ENCODE data around the gene GOLGA7B. TPM values are rescaled to one million over a fixed set of nuclear protein-coding genes. Genes with fewer than 3 reads are reported as not detected.

The GOLGA7B gene
- total and polyA plus RNA-seq, 2 of the 4 experiments (the other 2 are of a cell fraction), result not detected

- Histone ChIP-seq H2AK5ac (ENCODE audit: low read depth, low read length) (no peak overlapping the region), H3K4me1 (ENCODE audit: control insufficient read depth, insufficient read depth, low read length) (no peaks in the 10 kb centered on the region), H4K20me1 (ENCODE audit: insufficient read depth, low read length) (no peaks in the 10 kb centered on the region), H3K9ac (ENCODE audit: low read depth, low read length) (no peak overlapping the region), H2BK120ac (ENCODE audit: low read depth, low read length) (no peak overlapping the region), H3K23ac (ENCODE audit: low read depth, low read length) (no peak overlapping the region), H3K4me3 (ENCODE audit: insufficient read depth, low read depth, low read length) (no peak overlapping the region), H3K9me1 (ENCODE audit: insufficient read depth, low read length) (no peaks in the 10 kb centered on the region), H3K56ac (ENCODE audit: extremely low read depth, insufficient read depth, low read length) (no peak overlapping the region), H4K91ac (ENCODE audit: insufficient read depth, low read depth, low read length) (no peak overlapping the region), H4K5ac (ENCODE audit: low read depth, low read length) (no peak overlapping the region), H3K4ac (ENCODE audit: low read depth, low read length) (no peak overlapping the region), H4K8ac (ENCODE audit: low read depth in 2 of 2, low read length in 2 of 2) (no peak overlapping the region), H2BK15ac (ENCODE audit: low read depth, low read length) (no peak overlapping the region), H3K14ac (replicated peaks; ENCODE audit: low read depth, low read length) (no peak overlapping the region), H3K27me3 (ENCODE audit: control insufficient read depth, insufficient read depth, low read length) (peaks cover 15% of the 10 kb centered on the region), H3K79me1 (ENCODE audit: low read depth in 1 of 2, low read length in 2 of 2) (no peaks in the 10 kb centered on the region), H2BK5ac (ENCODE audit: low read depth, low read length, poor library complexity, severe bottlenecking) (no peak overlapping the region), H3K36me3 (ENCODE audit: control insufficient read depth, insufficient read depth, low read length) (no peaks in the 10 kb centered on the region), H3K4me2 (ENCODE audit: low read depth, low read length) (no peak overlapping the region), H3K27ac (ENCODE audit: insufficient read depth, low read length) (no peak overlapping the region), H2AFZ (replicated peaks; ENCODE audit: low read length, poor library complexity) (no peak overlapping the region), H3K9me3 (ENCODE audit: control insufficient read depth, insufficient read depth, low read length) (no peaks in the 10 kb centered on the region), H2AK9ac (replicated peaks; ENCODE audit: low read depth, low read length, poor library complexity) (no peak overlapping the region), H3K18ac (ENCODE audit: low read depth, low read length) (no peak overlapping the region), H2BK20ac (ENCODE audit: low read depth, low read length) (no peak overlapping the region)
- dilution Hi-C loops (cut with HindIII; ENCODE audit: low sequenced_read_pairs, unreplicated experiment) (no loop called here), intact Hi-C loops (cut with micrococcal nuclease) (no loop called here), in situ Hi-C loops (cut with MboI; ENCODE audit: low sequenced_read_pairs) (no loop called here)
- no CpG with 5 or more reads among the region's 1 CpG for WGBS, 2 experiments (ENCODE audit: extremely low coverage in 2 of 2, insufficient read length in 1 of 2)
- POLR2A ChIA-PET (ENCODE audit: unreplicated experiment), result no interaction called here
- no peak for DNase-seq
- no TSS peak for BruUV-seq (replicated peaks)
- TF ChIP-seq RCOR1 (IDR thresholded peaks at IDR 0.05; ENCODE audit: insufficient replicate concordance, low read length) (no peak), MAFK (IDR thresholded peaks at IDR 0.05; ENCODE audit: low read depth, low read length) (no peak), POLR2A (IDR thresholded peaks at IDR 0.05; ENCODE audit: low read depth, low read length) (no peak), SMC3 (IDR thresholded peaks at IDR 0.05; ENCODE audit: low read depth, low read length) (no peak), CHD1 (IDR thresholded peaks at IDR 0.05; ENCODE audit: low read depth, low read length) (no peak), FOS (IDR thresholded peaks at IDR 0.05; ENCODE audit: low read depth, low read length) (no peak), RAD21 (IDR thresholded peaks at IDR 0.05; ENCODE audit: low read length) (no peak)
- no peak for ATAC-seq (ENCODE audit: low read depth)
- CTCF ChIA-PET, result interaction anchor here (0.6 kb wide), 1 partner anchor 1386 kb away, joined by 3 read pairs; no protein-coding TSS in a partner anchor
Measured at GRCh38 chr10:97858001-97858439, 8.4 kb downstream of the GOLGA7B start.
